HG03095 (cell line): ENCODE measurements around the gene RPL15.

ENCODE experiments used
- ATAC-seq: cut with Tn5 transposase; IDR thresholded peaks from one replicate; pipeline ENCODE4 v1.9.1; 2021; ENCODE audit warnings: moderate library complexity; ENCODE audit not compliant: unreplicated experiment

The RPL15 gene

DNA sequence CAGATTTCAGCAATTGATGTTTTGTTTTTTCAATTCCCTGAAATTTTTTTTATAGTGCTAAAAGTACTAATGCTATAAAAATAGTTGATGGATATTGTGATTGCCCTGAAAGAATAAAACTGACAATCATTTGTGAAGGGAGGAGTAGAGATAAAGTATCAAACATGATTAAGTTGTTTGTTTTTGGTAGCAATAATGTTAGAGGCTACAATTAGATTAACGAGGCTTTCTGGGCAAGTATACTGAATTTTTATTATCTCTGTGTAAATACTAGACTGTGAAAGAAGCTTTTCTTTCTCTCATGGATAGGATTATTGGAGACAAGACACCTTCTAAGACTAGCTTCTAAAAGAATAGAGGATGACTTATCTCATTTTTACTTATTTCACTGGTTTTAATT lies 43.7 kb downstream of the RPL15 start:
- ATAC-seq, result no peak

DNA sequence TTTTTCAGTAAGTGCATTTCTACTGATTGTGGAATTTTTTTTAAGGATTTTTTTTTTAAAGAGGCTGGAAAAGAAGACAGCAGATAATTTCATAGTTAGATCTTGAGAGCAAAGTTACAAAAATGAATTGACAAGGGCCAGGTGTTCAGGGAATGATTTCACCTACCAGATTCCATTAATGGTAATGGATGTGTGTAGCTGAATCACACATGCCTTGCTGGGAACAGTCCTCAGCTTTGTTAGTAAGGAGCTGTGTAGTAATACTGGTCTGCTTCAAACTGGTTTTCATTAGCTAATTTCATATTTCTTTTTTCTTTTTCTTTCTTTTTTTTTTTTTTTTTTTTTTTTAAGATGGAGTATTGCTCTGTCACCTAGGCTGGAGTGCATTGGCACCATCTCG lies 44.1 kb downstream of the RPL15 start:
- ATAC-seq, result no peak

DNA sequence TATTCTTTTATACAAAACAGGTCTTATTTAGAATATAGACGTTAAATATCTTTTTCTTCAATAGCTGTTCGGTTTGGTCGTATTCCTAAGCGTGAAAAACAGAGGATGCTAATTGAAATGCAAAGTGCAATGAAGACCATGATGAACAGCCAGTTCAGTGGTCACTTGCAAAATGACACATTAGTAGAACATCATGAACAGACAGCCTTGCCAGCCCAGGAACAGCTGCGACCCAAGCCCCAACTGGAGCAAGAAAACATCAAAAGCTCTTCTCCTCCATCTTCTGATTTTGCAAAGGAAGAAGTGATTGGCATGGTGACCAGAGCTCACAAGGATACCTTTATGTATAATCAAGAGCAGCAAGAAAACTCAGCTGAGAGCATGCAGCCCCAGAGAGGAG lies 45.0 kb downstream of the RPL15 start:
- no peak for ATAC-seq

DNA sequence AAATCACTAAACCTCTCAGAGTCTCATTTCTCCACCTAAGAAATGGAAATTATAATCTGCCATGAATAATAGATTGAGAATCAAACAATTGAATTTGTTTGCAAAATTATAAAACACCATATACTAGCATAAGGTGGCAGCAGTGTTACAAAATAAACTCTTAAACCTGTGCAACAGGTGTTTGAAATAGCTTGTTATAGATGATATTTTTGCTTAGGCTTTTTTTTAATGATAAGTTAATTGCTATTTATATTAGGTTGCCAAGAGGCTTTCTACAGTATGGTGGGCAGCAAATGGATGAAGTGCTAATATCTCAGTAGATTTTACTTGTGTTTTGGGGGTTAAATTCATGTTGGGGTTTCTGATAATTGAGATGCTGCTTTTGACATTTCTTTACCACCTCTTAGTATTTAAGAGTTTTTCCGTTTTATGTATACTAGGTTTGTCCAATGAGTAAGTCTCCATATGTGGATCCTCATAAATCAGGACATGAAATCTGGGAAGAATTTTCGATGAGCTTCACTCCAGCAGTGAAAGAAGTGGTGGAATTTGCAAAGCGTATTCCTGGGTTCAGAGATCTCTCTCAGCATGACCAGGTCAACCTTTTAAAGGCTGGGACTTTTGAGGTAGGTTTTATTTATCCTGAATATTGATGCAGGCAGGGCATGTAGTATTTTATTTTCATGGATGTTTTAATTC lies 47.8 kb downstream of the RPL15 start:
- ATAC-seq, result no peak

DNA sequence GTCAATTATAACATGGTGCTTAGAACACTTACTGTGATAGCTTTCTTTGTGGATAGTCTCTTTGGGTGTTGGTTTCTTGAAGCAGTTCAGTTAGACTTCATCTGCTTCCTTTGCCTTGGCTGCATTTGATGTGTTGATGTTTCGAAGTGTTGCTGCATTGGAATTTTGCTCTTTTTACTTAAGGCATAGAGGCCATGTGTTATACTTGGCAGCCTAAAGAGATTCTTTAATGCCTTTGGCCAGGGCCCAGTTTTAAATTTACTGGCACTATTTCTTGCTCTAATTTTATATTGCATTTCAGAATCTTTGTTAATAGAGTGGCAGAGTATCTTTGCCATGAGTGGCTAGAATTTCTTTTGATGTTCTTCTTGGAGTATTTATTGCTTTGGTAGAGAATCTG lies 49.4 kb downstream of the RPL15 start:
- no peak for ATAC-seq

DNA sequence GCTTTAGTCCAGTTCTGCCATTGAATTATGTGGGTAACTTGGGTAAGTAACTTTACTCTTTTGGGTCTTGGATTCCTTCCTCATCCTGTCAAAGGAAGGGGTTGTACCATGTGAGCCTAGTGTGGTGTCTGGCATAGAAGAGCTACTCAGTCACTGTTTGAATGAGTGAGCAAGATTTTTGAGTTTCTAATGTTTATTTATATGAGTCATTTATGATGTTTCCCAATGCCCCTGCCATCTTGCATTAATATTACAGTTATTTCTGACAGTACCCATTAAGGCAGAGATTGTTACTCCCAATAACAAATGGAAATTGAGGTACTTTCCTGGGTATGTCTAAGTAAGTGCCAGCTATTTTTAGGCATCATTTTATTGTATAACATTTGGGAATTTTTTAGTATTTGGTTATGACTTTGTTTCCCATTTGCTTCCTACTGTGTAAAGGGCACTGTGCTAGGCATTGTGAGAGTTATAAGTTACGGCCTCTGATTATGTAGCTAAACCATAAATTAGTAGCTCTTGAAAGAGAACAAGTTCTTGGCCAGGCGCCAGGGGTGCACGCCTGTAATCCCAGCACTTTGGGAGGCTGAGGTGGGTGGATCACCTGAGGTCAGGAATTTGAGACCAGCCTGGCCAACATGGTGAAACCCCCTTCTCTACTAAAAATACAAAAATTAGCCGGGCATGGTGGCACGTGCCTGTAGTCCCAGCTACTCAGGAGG lies 51.7 kb downstream of the RPL15 start:
- no peak for ATAC-seq

DNA sequence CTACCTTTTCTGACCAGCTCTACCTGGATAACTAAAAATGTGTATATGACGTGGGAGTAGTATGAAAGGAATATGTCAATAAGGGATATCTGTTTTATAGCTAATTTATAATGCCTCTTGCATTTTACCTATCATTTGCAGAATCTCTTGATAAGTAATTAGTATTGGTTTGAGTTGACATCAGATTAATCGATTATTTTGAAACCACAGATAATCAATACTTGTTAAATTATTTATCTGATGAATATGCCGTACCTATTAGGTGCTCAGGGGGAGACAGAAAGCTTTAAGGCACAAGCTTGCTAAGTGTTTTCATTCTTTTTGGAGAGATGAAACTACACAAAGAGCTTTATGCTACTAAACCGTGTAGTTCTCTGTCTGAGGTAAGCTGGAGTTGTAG lies 52.5 kb downstream of the RPL15 start:
- ATAC-seq, result no peak
